Stimulated activated CD4-positive, alpha-beta T cell treated with anti-CD3 and anti-CD28 coated beads, Interleukin-1b, Interleukin-23, amount 100 ng/mL, for 1 hour (primary cell): ENCODE data around the gene FSD2.
"Not testable (repeated sequence)": the region's sequence is repeated elsewhere in the genome, so short reads cannot be mapped to it uniquely, and the experiment has no call there.

ENCODE experiments used
- DNase-seq, 2 donors: peaks; one replicate each; pipeline ENCODE4 v3.0.0-alpha.2; 2020; ENCODE audit warnings: low read depth in 2 of 2

FSD2 gene

DNA sequence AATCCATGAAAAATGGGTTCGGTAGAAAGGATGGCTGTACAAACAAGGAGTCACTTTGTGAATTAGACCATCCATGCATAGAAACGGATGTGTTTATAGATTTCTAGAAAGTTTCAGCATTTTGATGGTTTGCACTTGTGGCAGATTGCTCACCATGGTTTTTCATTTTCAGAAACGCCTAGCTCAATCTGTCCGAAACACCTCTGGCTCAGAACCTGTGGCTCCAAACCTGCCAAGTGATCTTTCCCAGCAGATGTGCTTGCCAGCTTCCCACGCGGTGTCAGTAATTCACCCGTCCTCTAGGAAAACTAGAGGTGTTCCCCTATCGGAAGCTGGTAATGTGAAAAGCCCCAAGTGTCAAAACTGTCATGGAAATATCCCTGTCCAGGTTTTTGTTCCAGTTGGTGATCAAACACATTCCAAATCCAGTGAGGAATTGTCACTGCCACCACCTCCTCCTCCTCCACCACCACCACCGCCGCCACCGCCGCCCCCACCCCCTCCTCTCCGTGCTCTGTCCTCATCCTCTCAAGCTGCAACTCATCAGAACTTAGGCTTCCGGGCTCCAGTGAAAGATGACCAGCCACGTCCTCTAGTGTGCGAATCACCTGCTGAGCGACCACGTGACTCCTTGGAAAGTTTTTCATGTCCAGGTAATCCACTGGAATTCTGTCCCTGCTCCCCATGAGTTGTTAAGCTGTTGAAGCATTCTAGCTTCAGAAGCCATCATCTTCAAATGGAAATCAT is 24.7 kb upstream of the FSD2 start:
- no peak for DNase-seq

- DNase-seq, result no peak
These were observed 23.4 kb upstream of the FSD2 start for GRCh38 chr15:82829234-82829633.

DNA sequence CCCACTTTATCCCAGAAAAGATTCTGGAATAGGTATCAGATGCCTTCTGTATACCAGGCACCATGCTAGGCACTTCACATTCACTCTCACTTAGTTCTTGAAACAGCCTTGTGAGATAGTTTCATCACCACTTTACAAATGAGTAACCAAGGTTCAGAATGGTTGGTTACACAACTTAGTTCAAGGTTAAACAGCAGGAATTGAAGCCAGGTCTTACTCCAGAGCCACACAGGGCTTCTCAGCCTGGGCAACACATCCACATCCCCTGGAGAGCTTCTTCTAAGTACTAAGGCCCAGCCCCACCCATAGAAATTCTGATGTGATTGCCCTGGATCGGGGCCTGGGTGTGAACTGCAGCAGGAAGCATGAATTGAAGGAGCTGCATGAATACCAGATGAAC is 22.2 kb upstream of the FSD2 start:
- no peak for DNase-seq

DNA sequence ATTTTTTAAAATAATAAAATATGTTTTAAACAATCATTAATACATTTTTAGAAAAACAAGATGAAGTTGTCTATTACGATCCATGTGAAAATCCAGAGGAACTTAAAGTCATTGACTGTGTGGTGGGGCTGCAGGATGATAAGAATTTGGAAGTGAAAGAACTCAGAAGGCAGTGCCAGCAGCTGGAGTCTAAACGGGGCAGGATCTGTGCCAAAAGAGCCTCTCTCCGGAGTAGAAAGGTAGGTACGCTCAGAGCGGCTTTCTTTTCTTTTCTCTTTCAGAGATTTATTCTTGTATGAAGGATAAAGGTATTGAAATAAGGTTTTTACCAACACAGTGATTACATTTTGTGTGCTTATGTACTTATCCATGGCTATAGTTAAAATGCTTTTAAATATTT is 17.2 kb upstream of the FSD2 start:
- no peak for DNase-seq

- DNase-seq, result not testable (repeated sequence)
These were observed 16.0 kb upstream of the FSD2 start for GRCh38 chr15:82821851-82822250.

- not testable (repeated sequence) for DNase-seq
These were observed 15.5 kb upstream of the FSD2 start for GRCh38 chr15:82821396-82821795.

DNA sequence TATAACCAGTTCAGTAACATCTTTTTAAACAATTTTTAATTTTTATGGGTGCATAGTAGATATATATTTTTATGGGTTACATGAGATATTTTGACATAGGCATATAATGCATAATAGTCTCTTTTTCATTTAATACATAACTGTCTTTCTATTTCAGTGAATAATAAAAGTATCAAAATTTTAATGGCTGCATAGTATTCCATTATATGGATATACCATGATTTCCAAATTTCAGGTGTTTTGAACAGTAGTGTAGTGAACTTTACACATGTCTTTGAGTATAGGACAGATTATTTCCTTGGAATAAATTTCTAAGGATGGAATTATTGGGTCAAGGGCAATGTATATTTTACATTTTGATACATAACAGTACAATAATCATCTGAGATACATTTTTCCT is 14.3 kb upstream of the FSD2 start:
- no peak for DNase-seq

DNA sequence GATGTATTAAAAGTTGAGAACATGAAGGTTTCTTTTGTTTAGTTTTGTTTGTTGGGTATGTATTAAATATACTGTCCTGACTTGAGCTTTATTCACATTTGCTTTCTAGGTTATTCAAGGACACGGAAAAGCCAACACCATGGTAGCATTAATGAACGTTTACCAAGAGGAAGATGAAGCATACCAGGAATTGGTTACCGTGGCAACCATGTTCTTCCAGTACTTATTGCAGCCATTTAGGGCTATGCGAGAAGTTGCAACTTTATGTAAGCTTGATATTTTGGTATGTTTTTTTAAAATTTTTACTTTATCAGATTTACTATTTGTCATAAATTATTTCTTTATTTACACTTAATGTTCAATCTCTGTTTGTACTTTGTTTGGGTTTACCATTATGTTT is 7.1 kb upstream of the FSD2 start:
- no peak for DNase-seq

DNA sequence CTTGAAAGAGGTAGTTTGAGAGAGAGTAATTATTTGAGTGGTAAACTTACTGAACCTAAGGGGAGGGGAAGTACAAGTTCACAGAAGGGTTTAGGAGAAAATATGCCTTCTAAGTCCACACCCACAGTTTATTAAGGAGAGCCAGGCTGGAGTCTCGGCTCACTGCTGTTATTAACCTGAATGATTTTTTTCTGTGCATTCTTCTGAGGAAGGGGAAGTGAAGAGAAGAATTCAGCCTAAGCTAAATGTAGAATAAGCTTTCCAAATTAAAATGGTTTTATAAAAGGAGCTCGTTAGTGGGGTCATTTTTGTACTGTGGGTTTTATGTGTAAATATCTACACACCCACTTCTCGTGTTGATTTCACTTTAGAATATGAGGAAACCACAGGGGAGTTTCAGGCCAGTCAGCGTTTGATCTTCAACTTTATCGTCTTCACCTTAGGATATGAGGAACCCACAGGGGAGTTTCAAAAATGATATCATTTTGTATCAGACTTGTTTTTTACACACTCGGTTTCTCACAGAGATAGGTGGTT is 5.1 kb upstream of the FSD2 start:
- no peak for DNase-seq

GRCh38 chr15:82810061-82810889 is 4.4 kb upstream of the FSD2 start:
- no peak for DNase-seq

- peak; percentile 82 to 86 for DNase-seq
These were observed 3.6 kb upstream of the FSD2 start, which contains the start of gene WHAMM for GRCh38 chr15:82809308-82810060. WHAMM (plus strand) TSS chr15:82809628; CDS start chr15:82809727, 99 bp downstream.

GRCh38 chr15:82808634-82809041 is 2.8 kb upstream of the FSD2 start:
- no peak for DNase-seq

DNA sequence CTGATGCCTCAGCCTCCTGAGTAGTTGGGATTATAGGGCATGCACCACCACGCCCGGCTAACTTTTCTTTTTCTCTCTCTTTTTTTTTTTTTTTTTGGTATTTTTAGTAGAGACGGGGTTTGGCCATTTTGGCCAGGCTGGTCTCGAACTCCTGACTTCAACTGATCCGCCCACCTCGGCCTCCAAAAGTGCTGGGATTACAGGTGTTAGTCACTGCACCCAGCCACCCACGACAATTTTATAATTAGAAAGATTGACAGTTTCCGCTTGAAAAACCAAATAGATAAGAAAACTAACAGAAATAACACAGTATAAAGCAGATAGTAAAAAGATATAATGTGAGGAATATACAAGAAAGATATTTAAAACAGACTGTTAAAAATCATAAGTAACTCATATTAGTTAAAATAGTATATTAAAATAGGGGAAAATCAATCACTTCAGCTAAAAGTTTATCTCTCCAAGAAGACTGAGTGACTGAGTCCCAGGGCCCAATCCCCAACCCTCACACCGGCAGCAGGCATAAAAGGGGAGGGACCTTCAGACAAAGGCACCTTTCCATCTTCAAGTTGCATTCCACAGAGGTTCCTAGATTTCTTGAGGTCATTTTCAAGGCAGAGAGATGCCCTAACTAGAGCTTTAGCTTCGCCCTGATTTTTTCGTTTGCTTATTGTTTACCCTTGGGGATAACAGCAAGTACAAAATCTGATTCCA is 2.2 kb upstream of the FSD2 start:
- DNase-seq, result no peak

DNA sequence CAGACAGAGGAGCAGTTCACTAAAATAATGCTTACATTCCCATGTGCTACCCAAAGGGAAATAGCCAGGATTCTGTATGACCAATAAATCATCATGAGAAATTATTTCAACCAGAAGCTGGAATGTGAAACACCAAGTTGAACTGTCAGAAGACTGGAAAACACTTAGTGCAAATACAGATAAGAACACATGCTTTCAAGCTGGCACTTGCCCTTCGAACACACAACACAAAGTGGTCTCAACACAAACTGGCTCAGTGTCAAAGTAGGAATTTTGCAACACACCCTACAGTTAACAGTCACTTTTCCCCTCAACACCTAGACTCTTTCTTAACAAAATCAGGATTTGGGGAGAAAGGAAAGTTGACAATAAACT is 1.3 kb downstream of the FSD2 start:
- no peak for DNase-seq

- no peak for DNase-seq
These were observed 1.9 kb downstream of the FSD2 start for GRCh38 chr15:82803793-82804574.

GRCh38 chr15:82802497-82802896 is 3.4 kb downstream of the FSD2 start:
- DNase-seq, result no peak

GRCh38 chr15:82799183-82799841 is 6.6 kb downstream of the FSD2 start:
- no peak for DNase-seq

DNA sequence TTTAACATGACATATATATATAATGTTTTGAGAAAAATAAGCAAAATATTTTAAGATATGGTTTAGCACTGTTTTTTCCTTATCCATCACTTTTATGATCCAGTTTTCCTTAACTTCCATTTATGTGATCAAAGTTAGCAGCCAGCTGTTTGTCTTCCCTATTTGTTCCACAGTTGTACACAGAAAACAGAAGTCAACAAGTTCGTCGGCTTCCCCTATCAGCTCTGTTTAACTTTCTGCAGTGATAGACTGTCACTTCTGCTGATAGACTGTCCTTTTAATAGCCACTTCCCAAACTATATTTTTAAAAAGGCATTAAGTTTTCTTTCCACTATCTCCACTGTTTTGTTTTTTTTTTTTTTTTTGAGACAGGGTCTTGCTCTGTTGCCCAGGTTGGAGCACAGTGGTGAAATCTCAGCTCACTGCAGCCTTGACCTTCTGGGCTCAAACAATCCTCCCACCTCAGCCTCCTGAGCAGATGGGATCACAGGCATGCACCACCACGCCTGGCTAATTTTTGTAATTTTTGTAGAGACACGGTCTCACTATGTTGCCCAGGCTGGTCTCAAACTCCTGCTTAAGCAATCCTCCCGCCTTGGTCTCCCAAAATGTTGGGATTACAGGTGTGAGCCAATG is 7.2 kb downstream of the FSD2 start:
- DNase-seq, result no peak

GRCh38 chr15:82798104-82798503 is 7.8 kb downstream of the FSD2 start:
- no peak for DNase-seq

GRCh38 chr15:82793737-82794136 is 12.1 kb downstream of the FSD2 start:
- DNase-seq, result no peak
